Measurements from ENCODE around the gene CRACR2B. TPM values are rescaled to one million over a fixed set of nuclear protein-coding genes. Genes with fewer than 3 reads are reported as not detected.
A peak's percentile ranks its signal among the peaks of the same experiment; 100 is the strongest.

The CRACR2B gene
- total RNA-seq, 1 donor from 2014 or later: 0.53 TPM

DNA sequence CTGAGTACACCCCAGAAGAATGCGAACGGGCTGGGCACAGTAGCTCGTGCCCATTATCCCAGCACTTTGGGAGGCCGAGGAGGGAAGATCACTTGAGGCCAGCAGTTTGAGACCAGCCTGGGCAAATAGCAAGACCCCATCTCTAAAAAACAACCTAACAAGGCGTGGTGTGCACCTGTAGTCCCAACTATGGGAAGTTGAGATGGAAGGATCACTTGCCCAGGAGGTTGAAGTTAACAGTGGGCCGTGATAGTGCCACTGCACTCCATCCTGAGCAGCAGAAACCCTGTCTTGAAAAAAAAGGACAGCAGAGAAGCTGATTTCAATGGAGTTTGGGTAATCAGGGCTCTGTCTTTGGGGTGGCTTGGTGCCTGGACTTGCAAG, 14.7 kb upstream of the CRACR2B start:
- no peak for FAIRE-seq

DNA sequence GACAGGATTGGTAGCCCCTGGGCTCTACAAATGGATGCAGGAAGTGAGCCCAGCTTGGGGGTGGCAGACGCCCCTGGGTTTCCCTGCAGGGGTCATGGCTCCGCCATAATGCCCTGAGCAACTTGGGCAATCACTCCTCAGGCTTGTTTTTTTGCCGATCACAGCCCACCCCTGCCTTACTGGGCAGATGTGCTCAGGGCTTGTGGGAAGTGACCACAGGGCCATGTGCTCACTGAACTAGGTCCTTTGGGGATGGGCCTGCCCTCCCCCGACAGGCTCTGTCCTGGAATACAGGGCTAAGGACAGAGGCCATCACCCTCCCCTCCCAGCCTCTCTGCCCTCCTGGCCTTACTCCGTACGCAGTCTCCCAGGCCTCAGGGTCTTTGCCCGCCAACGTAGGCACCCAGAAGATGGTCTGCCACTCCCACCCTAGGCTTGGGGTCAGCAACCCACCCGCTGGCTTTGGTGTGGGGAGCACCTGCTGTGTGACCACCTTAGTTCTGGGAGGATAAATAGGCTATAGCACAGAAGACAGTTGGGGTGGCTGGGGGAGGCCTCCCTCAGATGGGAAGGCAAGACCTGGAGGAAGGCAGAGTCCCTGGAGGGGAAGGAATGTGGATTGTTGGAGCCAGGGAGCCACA, 14.1 kb upstream of the CRACR2B start:
- Histone ChIP-seq H3K4me3 (ENCODE audit: low read depth, low read length) (no peak overlapping the region), H3K36me3 (ENCODE audit: control insufficient read depth, insufficient read depth, low read length) (peaks cover 21% of the 10 kb centered on the region), H3K27me3 (ENCODE audit: control insufficient read depth, insufficient read depth, low read length) (no peaks in the 10 kb centered on the region)
- FAIRE-seq (no peak), DNase-seq (ENCODE audit: low read depth) (no peak)
- TF ChIP-seq, protein P1, sequence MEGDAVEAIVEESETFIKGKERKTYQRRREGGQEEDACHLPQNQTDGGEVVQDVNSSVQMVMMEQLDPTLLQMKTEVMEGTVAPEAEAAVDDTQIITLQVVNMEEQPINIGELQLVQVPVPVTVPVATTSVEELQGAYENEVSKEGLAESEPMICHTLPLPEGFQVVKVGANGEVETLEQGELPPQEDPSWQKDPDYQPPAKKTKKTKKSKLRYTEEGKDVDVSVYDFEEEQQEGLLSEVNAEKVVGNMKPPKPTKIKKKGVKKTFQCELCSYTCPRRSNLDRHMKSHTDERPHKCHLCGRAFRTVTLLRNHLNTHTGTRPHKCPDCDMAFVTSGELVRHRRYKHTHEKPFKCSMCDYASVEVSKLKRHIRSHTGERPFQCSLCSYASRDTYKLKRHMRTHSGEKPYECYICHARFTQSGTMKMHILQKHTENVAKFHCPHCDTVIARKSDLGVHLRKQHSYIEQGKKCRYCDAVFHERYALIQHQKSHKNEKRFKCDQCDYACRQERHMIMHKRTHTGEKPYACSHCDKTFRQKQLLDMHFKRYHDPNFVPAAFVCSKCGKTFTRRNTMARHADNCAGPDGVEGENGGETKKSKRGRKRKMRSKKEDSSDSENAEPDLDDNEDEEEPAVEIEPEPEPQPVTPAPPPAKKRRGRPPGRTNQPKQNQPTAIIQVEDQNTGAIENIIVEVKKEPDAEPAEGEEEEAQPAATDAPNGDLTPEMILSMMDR (IDR thresholded peaks at IDR 0.05; ENCODE audit: insufficient read depth, low read length, severe bottlenecking): no peak

More for the DNA sequence above, 14.7 kb upstream of the CRACR2B start:
- TF ChIP-seq, protein P1 (IDR thresholded peaks at IDR 0.05; ENCODE audit: insufficient read depth, low read length, severe bottlenecking): no peak
- H3K36me3 ChIP-seq (ENCODE audit: control insufficient read depth, insufficient read depth, low read length): peaks cover 21% of the 10 kb centered on the region
- no peaks in the 10 kb centered on the region for H3K27me3 ChIP-seq (ENCODE audit: control insufficient read depth, insufficient read depth, low read length)
- DNase-seq (ENCODE audit: low read depth): no peak
- H3K4me3 ChIP-seq (ENCODE audit: low read depth, low read length): no peak overlapping the region

DNA sequence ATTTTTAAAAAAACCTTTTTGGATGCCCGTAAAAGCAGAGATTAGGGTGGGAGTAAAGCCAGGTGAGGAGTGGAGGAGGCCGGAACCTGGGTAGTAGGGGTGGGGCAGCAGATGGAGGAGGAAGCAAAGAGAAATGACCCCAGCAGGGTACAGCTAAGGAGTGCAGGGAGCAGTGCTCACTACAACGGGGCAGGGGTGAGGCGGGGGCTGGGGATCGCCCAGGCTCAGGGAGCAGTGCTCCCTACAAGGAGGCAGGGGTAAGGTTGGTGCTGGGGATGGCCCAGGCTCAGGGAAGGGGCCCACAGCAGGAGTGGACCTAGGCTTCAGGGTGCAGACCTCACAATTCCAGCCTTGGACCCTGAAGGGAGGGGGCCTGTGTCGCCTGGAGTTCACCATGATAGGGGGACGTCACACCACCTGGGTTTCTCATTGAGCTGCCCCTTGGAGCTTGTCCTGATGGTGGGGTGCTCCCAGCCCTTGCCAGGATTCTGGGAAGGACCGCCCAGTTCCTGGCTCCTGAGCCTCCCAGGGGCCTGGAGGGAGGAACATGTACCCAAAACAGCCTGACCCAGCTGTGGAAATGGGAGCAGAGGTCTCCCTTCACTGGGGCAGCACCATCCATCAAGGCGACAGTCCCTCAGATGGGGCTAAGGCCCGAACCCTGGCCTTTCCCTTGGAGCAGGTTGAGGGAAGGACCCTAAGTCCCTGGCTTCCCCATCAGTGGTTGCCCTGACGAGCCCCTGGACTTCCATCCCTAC, 11.9 kb upstream of the CRACR2B start:
- H3K4me3 ChIP-seq (ENCODE audit: low read depth, low read length): no peak overlapping the region
- TF ChIP-seq, protein P1 (IDR thresholded peaks at IDR 0.05; ENCODE audit: insufficient read depth, low read length, severe bottlenecking): no peak
- no peak for FAIRE-seq
- DNase-seq (ENCODE audit: low read depth): no peak
- peaks cover 20% of the 10 kb centered on the region for H3K36me3 ChIP-seq (ENCODE audit: control insufficient read depth, insufficient read depth, low read length)
- H3K27me3 ChIP-seq (ENCODE audit: control insufficient read depth, insufficient read depth, low read length): no peaks in the 10 kb centered on the region

DNA sequence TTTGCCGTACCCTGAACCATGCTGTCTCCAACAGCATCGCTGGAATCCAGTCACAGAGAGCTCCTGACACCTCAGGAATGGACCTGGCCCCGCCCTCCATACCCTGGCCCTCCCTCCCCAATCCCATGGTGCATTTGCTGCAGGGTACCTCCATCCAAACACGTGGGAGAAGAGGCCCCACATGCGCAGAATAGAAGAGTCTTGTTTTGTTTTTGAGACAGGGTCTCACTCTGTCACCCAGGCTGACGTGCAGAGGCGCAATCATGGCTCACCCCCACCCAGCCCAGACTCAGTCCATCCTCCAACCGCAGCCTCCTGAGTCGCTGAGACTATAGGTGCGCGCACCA, 11.3 kb upstream of the CRACR2B start:
- TF ChIP-seq, protein P1 (IDR thresholded peaks at IDR 0.05; ENCODE audit: insufficient read depth, low read length, severe bottlenecking): no peak
- FAIRE-seq: no peak

DNA sequence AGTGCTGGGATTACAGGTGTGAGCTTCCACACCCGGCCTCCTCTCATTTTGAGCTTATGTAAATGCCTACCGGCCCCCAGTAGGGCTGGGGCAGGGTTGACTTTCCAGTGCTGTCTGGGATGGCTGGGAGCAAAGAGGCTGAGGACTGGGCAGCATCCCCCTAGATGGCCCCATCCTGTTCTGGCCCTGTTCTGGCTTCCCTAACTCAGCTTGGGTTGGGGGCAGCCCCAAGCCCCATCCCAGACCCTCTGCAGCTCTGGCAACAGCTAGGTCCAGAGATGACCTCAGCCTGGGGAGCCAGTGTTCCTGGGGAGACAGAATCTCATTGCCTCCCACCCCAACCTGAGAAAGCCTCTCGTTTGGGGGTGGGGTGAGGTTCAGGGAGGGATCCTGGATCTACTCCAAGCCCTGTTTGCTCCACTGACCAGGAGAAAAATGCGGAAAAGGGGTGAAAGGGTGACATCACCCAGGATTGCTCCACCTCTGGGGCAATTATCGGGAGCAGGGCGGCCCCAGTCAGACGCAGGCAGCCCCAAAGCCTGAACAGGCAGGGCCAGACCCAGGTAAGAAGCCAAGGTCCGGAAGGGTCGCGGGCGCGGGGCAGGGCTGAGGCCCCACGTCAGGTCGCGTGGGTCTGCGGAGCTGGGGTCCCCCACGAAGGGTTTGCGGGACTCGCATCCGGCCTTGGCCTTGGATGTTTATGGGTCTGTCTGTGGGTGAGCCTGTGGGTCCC, 9.2 kb upstream of the CRACR2B start, which contains the start of gene PNPLA2:
Gene PNPLA2 (plus strand): TSS at position 519 of the 733 bp plus-strand sequence. CDS start 805 bp downstream, outside the sequence.
- Histone ChIP-seq H3K27me3 (ENCODE audit: control insufficient read depth, insufficient read depth, low read length) (no peaks in the 10 kb centered on the region), H3K4me3 (ENCODE audit: low read depth, low read length) (peak within 1 kb of the TSS; percentile 73), H3K36me3 (ENCODE audit: control insufficient read depth, insufficient read depth, low read length) (peaks cover 12% of the 10 kb centered on the region)
- peak; percentile 76 for DNase-seq (ENCODE audit: low read depth)
- FAIRE-seq: no peak
- TF ChIP-seq, protein P1 (IDR thresholded peaks at IDR 0.05; ENCODE audit: insufficient read depth, low read length, severe bottlenecking): no peak

More for the DNA sequence above, 11.3 kb upstream of the CRACR2B start:
- no peak for DNase-seq (ENCODE audit: low read depth)
- H3K36me3 ChIP-seq (ENCODE audit: control insufficient read depth, insufficient read depth, low read length): peaks cover 16% of the 10 kb centered on the region
- H3K27me3 ChIP-seq (ENCODE audit: control insufficient read depth, insufficient read depth, low read length): no peaks in the 10 kb centered on the region
- no peak overlapping the region for H3K4me3 ChIP-seq (ENCODE audit: low read depth, low read length)
